ENCODE results near the gene STX18.

The STX18 gene

GRCh38 chr4:4462970-4463369, 78.9 kb downstream of the STX18 start:
- H3K9me3 ChIP-seq (replicated peaks; ENCODE audit: insufficient read depth, low read length) = no peaks in the 10 kb centered on the region
- H3F3A ChIP-seq (ENCODE audit: insufficient read depth, low read length) = no peaks in the 10 kb centered on the region; the same call in 1 of the 2 replicates
- no peaks in the 10 kb centered on the region for H4K20me1 ChIP-seq (ENCODE audit: insufficient read depth, low read length)
- H3K9ac ChIP-seq (ENCODE audit: low read length) = no peak overlapping the region
- no peaks in the 10 kb centered on the region for H3K27me3 ChIP-seq (replicated peaks; ENCODE audit: insufficient read depth, low read length)
- no peak for DNase-seq
- no peak overlapping the region for H2AFZ ChIP-seq (ENCODE audit: low read length)
- no peak overlapping the region for H3K4me2 ChIP-seq (ENCODE audit: low read depth, low read length)
- peaks cover 11% of the 10 kb centered on the region for H3K4me1 ChIP-seq (ENCODE audit: low read length)
- H3K4me3 ChIP-seq (ENCODE audit: low read length) = no peak overlapping the region
- H3K36me3 ChIP-seq (replicated peaks; ENCODE audit: insufficient read depth, low read length) = no peaks in the 10 kb centered on the region; the same call in 1 of the 2 replicates
- H3K27ac ChIP-seq (ENCODE audit: low read length) = no peak overlapping the region
- no peaks in the 10 kb centered on the region for H3K9me2 ChIP-seq (replicated peaks; ENCODE audit: insufficient read depth, low read length)
- no peak for TF ChIP-seq CTCF (IDR thresholded peaks at IDR 0.05; ENCODE audit: low read length)
- no peak for TF ChIP-seq EZH2phosphoT487 (IDR thresholded peaks at IDR 0.05; ENCODE audit: low read length)
- TF ChIP-seq EZH2 (optimal IDR thresholded peaks at IDR 0.05; ENCODE audit: low read depth, low read length) = no peak
- no peaks in the 10 kb centered on the region for H3K79me2 ChIP-seq (ENCODE audit: low read length)

DNA sequence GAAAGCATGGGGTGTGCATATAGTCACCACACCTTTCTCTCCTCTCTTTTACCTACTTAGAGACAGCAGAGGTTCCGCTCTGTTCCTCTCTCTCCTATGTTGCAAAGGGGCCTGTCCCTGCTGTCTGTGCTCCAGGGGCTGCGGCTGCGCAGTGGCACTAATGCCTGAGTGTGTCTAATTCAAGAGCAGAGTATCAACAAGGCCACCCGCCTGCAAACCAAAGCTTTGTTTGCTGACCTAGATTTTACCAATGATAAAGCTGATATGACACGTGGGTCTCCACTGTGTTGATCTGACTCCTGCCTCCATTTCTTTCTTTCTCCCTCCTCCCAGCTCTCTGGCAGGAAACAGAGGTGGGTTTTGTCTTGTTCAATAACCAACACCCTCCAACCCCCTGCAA, 80.0 kb downstream of the STX18 start:
- H2AFZ ChIP-seq (ENCODE audit: low read length) = no peak overlapping the region
- no peaks in the 10 kb centered on the region; the same call in 1 of the 2 replicates for H3F3A ChIP-seq (ENCODE audit: insufficient read depth, low read length)
- no peaks in the 10 kb centered on the region; the same call in 1 of the 2 replicates for H3K36me3 ChIP-seq (replicated peaks; ENCODE audit: insufficient read depth, low read length)
- H3K27me3 ChIP-seq (replicated peaks; ENCODE audit: insufficient read depth, low read length) = no peaks in the 10 kb centered on the region
- H3K9me3 ChIP-seq (replicated peaks; ENCODE audit: insufficient read depth, low read length) = no peaks in the 10 kb centered on the region
- no peaks in the 10 kb centered on the region for H3K9me2 ChIP-seq (replicated peaks; ENCODE audit: insufficient read depth, low read length)
- no peak overlapping the region for H3K27ac ChIP-seq (ENCODE audit: low read length)
- no peak overlapping the region for H3K4me2 ChIP-seq (ENCODE audit: low read depth, low read length)
- H3K4me3 ChIP-seq (ENCODE audit: low read length) = no peak overlapping the region
- no peaks in the 10 kb centered on the region for H3K79me2 ChIP-seq (ENCODE audit: low read length)
- H3K4me1 ChIP-seq (ENCODE audit: low read length) = peaks cover 22% of the 10 kb centered on the region
- no peaks in the 10 kb centered on the region for H4K20me1 ChIP-seq (ENCODE audit: insufficient read depth, low read length)
- TF ChIP-seq CTCF (IDR thresholded peaks at IDR 0.05; ENCODE audit: low read length) (no peak), EZH2 (optimal IDR thresholded peaks at IDR 0.05; ENCODE audit: low read depth, low read length) (no peak), EZH2phosphoT487 (IDR thresholded peaks at IDR 0.05; ENCODE audit: low read length) (no peak)
- H3K9ac ChIP-seq (ENCODE audit: low read length) = no peak overlapping the region
- DNase-seq = no peak

DNA sequence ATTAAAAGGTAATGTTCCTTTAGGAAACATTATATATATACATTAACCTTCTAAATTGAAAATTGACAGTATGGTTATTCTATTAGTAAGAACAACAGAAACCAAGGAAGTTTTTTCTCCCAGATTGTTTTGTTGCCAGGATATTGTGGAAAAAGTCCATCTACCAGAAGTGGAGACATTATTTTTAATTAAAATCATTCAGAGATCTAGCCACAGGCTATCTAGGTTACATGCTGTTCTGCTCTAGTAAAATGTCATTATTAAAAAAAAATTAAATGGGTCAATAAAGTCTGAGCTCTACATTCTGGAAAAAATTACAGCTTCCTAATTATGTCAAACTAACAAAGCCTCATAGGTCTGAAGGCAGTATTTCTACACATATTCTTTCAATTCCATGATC, 80.7 kb downstream of the STX18 start:
- Histone ChIP-seq H3K9me3 (replicated peaks; ENCODE audit: insufficient read depth, low read length) (no peaks in the 10 kb centered on the region), H3K9ac (ENCODE audit: low read length) (no peak overlapping the region), H3K27ac (ENCODE audit: low read length) (no peak overlapping the region), H3K36me3 (replicated peaks; ENCODE audit: insufficient read depth, low read length) (no peaks in the 10 kb centered on the region; the same call in 1 of the 2 replicates), H3K27me3 (replicated peaks; ENCODE audit: insufficient read depth, low read length) (no peaks in the 10 kb centered on the region), H3K79me2 (ENCODE audit: low read length) (no peaks in the 10 kb centered on the region), H3K4me1 (ENCODE audit: low read length) (peaks cover 28% of the 10 kb centered on the region), H3K4me2 (ENCODE audit: low read depth, low read length) (no peak overlapping the region), H3K9me2 (replicated peaks; ENCODE audit: insufficient read depth, low read length) (no peaks in the 10 kb centered on the region), H3F3A (ENCODE audit: insufficient read depth, low read length) (peaks cover 3% of the 10 kb centered on the region; the same call in 1 of the 2 replicates), H2AFZ (ENCODE audit: low read length) (no peak overlapping the region), H4K20me1 (ENCODE audit: insufficient read depth, low read length) (no peaks in the 10 kb centered on the region), H3K4me3 (ENCODE audit: low read length) (no peak overlapping the region)
- TF ChIP-seq EZH2 (optimal IDR thresholded peaks at IDR 0.05; ENCODE audit: low read depth, low read length) (no peak), EZH2phosphoT487 (IDR thresholded peaks at IDR 0.05; ENCODE audit: low read length) (no peak), CTCF (IDR thresholded peaks at IDR 0.05; ENCODE audit: low read length) (no peak)
- DNase-seq = no peak
